Colonic mucosa (tissue), 4 donors: Measurements from ENCODE around the gene SCD5. TPM values are rescaled to one million over a fixed set of nuclear protein-coding genes. Genes with fewer than 3 reads are reported as not detected.

Experiments used
- DNase-seq: peaks from one replicate; pipeline ENCODE4 v3.0.0-alpha.2; 2020
- H3K27ac ChIP-seq: fragments of 200-600 bp; one replicate; pipeline ENCODE4 v1.8.0; 2021
- H3K27me3 ChIP-seq: fragments of 200-600 bp; one replicate; pipeline ENCODE4 v1.8.0; 2021
- H3K36me3 ChIP-seq: fragments of 200-600 bp; one replicate; pipeline ENCODE4 v1.8.0; 2021
- H3K4me1 ChIP-seq: fragments of 200-600 bp; one replicate; pipeline ENCODE4 v1.8.0; 2021; ENCODE audit warnings: mild to moderate bottlenecking
- H3K4me3 ChIP-seq: fragments of 200-600 bp; one replicate; pipeline ENCODE4 v1.8.0; 2021
- H3K9ac ChIP-seq, 2 donors: one replicate each; pipeline ENCODE4 v1.7.0; 2013; ENCODE audit warnings: control low read depth in 2 of 2, low read depth in 2 of 2, low read length in 2 of 2
- H3K9me3 ChIP-seq: fragments of 200-600 bp; one replicate; pipeline ENCODE4 v1.8.0; 2021
- intact Hi-C: fragments of 100-400 bp; cut with DNase I; formaldehyde crosslinking; loops from one replicate; pipeline ENCODE4 v1.14.1; 2022
- total RNA-seq, 2 donors: library from RNA; stranded (reverse); fragmentation: NEBNext Ultra II Directional in 1 of 2; extraction: Animal tissue kit (Norgen Biotek cat#: 25700) in 1 of 2; gene quantifications; one replicate each; pipeline ENCODE4 v1.2.1, GENCODE V29; 2021
- TF ChIP-seq, protein P1 (sequence below): fragments of 200-600 bp; IDR thresholded peaks from one replicate; pipeline ENCODE4 v1.8.0; 2022; ENCODE audit warnings: antibody characterized with exemption, mild to moderate bottlenecking
- donor health status: healthy.
- donor health status: DM: no; HTN: no; CAD: no.
- donor health status: DM: no; HTN: no; CAD: no.

SCD5 gene
- total RNA-seq, 2 donors from 2014 or later, result 2.8 to 4.4 TPM

DNA sequence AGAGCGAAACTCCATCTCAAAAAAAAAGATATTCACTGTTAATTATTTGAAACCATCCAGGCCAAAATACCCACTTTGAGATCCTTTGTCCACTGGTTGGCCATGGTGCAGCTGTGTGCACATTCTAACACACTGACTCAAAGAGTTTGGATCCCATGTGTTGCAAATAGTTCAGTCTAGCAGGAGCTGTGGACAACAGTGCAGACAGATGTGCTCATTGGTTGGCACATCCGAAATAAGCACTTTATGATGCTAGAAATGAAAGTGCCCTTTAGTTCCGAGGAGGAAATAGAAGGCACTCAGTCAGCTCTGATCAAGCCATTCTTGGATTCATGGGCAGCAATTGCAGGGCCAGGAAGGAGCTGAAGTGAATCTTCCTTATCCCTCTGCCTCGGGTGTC lies 173.8 kb downstream of the SCD5 start:
- Histone ChIP-seq H3K4me1 (no peaks in the 10 kb centered on the region), H3K27me3 (no peaks in the 10 kb centered on the region), H3K36me3 (no peaks in the 10 kb centered on the region), H3K4me3 (no peak overlapping the region), H3K9ac (no peak overlapping the region), H3K9me3 (no peaks in the 10 kb centered on the region), H3K27ac (no peak overlapping the region)
- intact Hi-C loops, result no loop called here
- TF ChIP-seq, protein P1, sequence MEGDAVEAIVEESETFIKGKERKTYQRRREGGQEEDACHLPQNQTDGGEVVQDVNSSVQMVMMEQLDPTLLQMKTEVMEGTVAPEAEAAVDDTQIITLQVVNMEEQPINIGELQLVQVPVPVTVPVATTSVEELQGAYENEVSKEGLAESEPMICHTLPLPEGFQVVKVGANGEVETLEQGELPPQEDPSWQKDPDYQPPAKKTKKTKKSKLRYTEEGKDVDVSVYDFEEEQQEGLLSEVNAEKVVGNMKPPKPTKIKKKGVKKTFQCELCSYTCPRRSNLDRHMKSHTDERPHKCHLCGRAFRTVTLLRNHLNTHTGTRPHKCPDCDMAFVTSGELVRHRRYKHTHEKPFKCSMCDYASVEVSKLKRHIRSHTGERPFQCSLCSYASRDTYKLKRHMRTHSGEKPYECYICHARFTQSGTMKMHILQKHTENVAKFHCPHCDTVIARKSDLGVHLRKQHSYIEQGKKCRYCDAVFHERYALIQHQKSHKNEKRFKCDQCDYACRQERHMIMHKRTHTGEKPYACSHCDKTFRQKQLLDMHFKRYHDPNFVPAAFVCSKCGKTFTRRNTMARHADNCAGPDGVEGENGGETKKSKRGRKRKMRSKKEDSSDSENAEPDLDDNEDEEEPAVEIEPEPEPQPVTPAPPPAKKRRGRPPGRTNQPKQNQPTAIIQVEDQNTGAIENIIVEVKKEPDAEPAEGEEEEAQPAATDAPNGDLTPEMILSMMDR, result no peak
- DNase-seq, result no peak

DNA sequence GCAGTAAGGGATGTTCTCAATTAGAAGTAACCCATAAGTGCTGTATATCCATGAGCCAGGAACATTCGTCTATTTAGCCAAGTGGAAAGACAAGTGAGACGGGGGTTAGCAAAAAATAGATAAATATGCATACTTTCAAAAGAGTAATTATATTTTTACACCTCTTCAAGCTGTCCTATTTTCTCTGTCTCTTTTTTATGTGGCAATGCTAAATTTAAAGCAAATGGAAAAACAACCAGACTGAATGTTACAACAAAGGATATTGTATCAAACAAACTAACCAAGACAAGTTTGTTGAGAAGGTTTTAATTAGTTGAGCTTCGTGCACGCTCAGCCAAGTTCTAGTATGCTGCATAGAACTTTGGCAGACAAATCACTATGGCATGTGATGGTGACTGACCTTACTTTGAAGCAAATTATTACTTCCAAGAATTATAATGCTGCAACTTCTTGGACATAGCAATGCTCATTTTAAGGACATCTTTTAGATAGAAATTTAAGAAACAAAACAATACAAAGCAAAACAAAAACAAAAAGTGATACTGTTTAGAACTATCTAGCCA lies 175.4 kb downstream of the SCD5 start:
- DNase-seq, result no peak
- no peak overlapping the region for H3K4me3 ChIP-seq
- H3K27me3 ChIP-seq, result no peaks in the 10 kb centered on the region
- H3K4me1 ChIP-seq, result no peaks in the 10 kb centered on the region
- no peak overlapping the region for H3K9ac ChIP-seq
- no peaks in the 10 kb centered on the region for H3K9me3 ChIP-seq
- H3K36me3 ChIP-seq, result no peaks in the 10 kb centered on the region
- intact Hi-C loops, result no loop called here
- H3K27ac ChIP-seq, result no peak overlapping the region
- TF ChIP-seq, protein P1, result no peak

DNA sequence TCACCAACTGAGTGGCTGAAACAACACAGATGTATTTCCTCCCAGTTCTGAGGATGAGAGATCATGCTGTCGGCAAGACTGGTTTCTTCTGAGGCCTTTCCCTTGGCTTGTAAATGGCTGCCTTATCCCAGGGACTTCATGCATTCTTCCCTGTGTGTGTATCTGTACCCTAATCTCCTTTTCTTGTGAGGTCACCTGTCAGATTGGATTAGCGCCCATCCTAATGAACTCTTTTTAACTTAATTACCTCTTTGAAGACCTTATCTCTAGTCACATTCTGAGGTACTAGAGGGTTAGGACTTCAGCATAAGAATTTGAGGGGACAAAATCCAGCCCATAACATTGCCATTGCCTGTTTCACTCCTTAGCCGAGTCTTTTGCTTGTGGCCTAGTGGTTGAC lies 177.3 kb downstream of the SCD5 start:
- Histone ChIP-seq H3K4me3 (no peak overlapping the region), H3K27ac (no peak overlapping the region), H3K9ac (no peak overlapping the region), H3K4me1 (no peaks in the 10 kb centered on the region), H3K9me3 (no peaks in the 10 kb centered on the region), H3K27me3 (no peaks in the 10 kb centered on the region), H3K36me3 (no peaks in the 10 kb centered on the region)
- intact Hi-C loops, result no loop called here
- TF ChIP-seq, protein P1, result no peak
- no peak for DNase-seq

DNA sequence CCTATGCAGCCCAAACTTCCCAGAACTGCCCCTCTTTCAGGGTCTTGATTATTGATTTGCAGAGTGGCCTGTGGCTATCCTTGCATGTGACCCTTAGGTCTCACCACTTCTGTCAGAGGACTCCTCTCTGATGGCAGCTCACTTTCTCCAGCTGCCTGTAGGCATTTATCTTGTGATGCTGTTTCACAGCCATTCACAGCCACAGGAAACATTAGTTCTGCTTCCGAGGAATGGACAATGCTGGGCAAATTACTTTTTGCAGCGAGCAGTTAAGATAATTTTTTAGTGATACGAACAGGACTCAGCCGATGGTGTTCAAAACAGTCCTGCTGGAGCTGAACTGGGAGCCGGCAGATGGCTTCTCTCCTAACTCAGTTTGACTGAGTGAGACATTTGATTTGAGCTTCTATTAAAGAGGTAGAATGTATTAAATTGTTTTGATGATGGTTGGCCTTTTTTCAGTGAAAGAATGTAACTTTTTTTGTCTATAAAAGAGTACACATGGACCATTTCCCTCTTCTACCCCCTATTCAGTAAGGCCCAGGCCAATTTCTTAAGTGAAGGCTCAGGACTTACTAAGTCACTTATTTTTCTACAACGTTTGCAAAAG lies 178.4 kb downstream of the SCD5 start:
- Histone ChIP-seq H3K9me3 (no peaks in the 10 kb centered on the region), H3K4me3 (no peak overlapping the region), H3K9ac (no peak overlapping the region), H3K4me1 (no peaks in the 10 kb centered on the region), H3K36me3 (no peaks in the 10 kb centered on the region), H3K27ac (no peak overlapping the region), H3K27me3 (no peaks in the 10 kb centered on the region)
- intact Hi-C loops, result no loop called here
- DNase-seq, result no peak
- TF ChIP-seq, protein P1, result no peak

DNA sequence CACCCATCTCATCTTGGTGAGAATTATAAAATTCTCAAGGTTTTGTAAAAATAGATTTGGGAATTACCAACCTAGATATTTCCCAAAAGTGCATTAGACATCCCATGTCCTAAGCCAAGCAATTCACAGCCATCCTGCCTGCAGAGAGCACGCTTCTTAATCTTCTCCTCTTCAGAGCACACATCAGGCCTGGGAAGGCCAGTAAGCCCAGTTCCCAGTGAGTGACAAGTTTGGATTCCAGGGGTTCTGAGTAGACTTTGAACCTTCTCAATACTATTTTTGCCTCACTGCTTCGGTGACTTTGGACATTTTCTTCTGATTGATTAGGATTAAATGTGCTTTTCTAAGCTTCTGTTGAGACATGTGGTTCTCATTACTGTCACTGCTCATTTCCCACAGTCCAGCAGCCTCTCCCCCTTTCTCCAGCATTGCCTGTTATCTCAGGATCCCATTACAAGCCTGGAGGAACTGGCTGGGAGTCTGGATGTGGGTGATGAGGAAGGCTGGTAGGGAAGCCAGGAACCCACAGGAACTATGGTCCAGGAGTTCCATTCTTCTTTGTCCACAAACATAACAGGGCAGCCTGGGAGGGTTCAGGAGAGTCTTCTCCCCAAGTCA lies 180.4 kb downstream of the SCD5 start:
- TF ChIP-seq, protein P1, result no peak
- no peak overlapping the region for H3K27ac ChIP-seq

More for the DNA sequence above, 180.4 kb downstream of the SCD5 start:
- no peaks in the 10 kb centered on the region for H3K36me3 ChIP-seq
- no peak for DNase-seq
- no peaks in the 10 kb centered on the region for H3K9me3 ChIP-seq
- H3K9ac ChIP-seq, result no peak overlapping the region
- H3K4me1 ChIP-seq, result no peaks in the 10 kb centered on the region
- intact Hi-C loops, result no loop called here
- no peaks in the 10 kb centered on the region for H3K27me3 ChIP-seq
- no peak overlapping the region for H3K4me3 ChIP-seq
